Measurements from ENCODE around the gene LINC00305. TPM values are rescaled to one million over a fixed set of nuclear protein-coding genes. Genes with fewer than 3 reads are reported as not detected.

Gene LINC00305
- total and polyA plus RNA-seq, 10 of the 15 experiments (the other 5 are each of a cell fraction or from before 2014, with no cell fraction given), result 0.11 to 19.4 (median 0.26) TPM; not detected in 7

DNA sequence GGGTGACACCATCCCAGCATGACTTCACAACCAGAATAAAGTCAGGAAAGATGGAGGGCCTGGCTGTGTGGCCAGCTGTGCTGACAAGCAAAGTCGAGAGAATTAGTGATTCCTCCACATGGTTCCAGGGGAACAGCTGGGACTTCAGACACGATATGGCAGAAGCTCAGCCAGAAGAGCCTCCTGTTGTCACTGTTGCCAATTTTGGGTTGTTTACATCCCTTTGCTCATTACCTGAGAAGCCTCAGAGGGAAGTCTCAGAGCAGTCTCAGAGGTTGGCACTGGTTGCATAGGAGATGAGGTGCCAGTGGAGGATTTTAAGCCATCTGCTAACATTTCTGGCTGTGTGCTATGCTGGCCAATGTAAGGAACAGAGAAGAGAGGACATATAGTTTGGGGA is 16.0 kb downstream of the LINC00305 start (continued):
- TF ChIP-seq, protein P1, sequence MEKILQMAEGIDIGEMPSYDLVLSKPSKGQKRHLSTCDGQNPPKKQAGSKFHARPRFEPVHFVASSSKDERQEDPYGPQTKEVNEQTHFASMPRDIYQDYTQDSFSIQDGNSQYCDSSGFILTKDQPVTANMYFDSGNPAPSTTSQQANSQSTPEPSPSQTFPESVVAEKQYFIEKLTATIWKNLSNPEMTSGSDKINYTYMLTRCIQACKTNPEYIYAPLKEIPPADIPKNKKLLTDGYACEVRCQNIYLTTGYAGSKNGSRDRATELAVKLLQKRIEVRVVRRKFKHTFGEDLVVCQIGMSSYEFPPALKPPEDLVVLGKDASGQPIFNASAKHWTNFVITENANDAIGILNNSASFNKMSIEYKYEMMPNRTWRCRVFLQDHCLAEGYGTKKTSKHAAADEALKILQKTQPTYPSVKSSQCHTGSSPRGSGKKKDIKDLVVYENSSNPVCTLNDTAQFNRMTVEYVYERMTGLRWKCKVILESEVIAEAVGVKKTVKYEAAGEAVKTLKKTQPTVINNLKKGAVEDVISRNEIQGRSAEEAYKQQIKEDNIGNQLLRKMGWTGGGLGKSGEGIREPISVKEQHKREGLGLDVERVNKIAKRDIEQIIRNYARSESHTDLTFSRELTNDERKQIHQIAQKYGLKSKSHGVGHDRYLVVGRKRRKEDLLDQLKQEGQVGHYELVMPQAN (conservative IDR thresholded peaks at IDR 0.05), result no peak
- TF ChIP-seq ZNF274 (IDR thresholded peaks at IDR 0.05; ENCODE audit: insufficient read depth, insufficient read length) (no peak), TCF7 (IDR thresholded peaks at IDR 0.05; ENCODE audit: borderline replicate concordance) (no peak), HCFC1 (IDR thresholded peaks at IDR 0.05; ENCODE audit: low read length) (no peak), YY1 (IDR thresholded peaks at IDR 0.05; ENCODE audit: low read depth, low read length) (no peak)
- TF ChIP-seq, protein P2, sequence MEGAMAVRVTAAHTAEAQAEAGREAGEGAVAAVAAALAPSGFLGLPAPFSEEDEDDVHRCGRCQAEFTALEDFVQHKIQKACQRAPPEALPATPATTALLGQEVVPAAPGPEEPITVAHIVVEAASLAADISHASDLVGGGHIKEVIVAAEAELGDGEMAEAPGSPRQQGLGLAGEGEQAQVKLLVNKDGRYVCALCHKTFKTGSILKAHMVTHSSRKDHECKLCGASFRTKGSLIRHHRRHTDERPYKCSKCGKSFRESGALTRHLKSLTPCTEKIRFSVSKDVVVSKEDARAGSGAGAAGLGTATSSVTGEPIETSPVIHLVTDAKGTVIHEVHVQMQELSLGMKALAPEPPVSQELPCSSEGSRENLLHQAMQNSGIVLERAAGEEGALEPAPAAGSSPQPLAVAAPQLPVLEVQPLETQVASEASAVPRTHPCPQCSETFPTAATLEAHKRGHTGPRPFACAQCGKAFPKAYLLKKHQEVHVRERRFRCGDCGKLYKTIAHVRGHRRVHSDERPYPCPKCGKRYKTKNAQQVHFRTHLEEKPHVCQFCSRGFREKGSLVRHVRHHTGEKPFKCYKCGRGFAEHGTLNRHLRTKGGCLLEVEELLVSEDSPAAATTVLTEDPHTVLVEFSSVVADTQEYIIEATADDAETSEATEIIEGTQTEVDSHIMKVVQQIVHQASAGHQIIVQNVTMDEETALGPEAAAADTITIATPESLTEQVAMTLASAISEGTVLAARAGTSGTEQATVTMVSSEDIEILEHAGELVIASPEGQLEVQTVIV (IDR thresholded peaks at IDR 0.05; ENCODE audit: borderline replicate concordance, partially characterized antibody), result no peak

DNA sequence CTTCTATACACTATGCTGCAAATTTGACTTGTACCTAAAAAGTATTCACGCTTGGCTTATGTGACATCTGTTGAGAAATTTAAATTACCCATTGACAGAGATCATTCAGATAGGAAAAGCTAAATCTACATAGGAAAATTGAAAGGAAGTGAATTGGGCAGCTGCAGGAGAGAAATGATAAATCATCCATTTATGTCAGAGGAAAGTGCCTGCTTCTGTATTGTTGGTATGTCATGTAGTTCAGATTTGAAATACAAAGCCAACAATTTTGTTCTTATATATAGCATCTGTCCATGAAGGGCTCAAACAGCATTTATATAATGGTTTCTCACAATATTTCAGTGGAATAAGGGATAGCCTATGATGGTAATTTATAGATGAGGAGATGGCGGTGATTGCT is 17.6 kb downstream of the LINC00305 start:
- BruUV-seq (replicated peaks), result no TSS peak
- no peak overlapping the region for H3K27ac ChIP-seq (ENCODE audit: control insufficient read depth, insufficient read depth)
- H3K4me1 ChIP-seq (ENCODE audit: control insufficient read depth, insufficient read depth, low read length), result no peaks in the 10 kb centered on the region
- ChIA-PET POLR2A (no interaction called here), CTCF (no interaction called here), RAD21 (ENCODE audit: unreplicated experiment) (no interaction called here), SMC1A (ENCODE audit: uncharacterized antibody, unreplicated experiment) (interaction anchor here (1.0 to 1.6 kb wide), 2 partner anchors 20 to 22 kb away, joined by 3 read pairs; no protein-coding TSS in a partner anchor)
- DNase-seq (ENCODE audit: low read depth, low spot score) (no peak), FAIRE-seq (no peak), ATAC-seq (no peak)
- H3K79me2 ChIP-seq (ENCODE audit: control insufficient read depth, insufficient read depth, low read length), result no peaks in the 10 kb centered on the region
- no peak overlapping the region for H3K4me3 ChIP-seq
- H4K20me1 ChIP-seq (ENCODE audit: control insufficient read depth, insufficient read depth), result no peaks in the 10 kb centered on the region
- H3K36me3 ChIP-seq (ENCODE audit: control insufficient read depth in 2 of 2, insufficient read depth in 2 of 2, low read length in 1 of 2), result no peaks in the 10 kb centered on the region
- no peak overlapping the region for H3K9ac ChIP-seq (ENCODE audit: control insufficient read depth, insufficient read depth, low read length)
- 66% methylated on average over 2 of the region's 2 CpGs for WGBS (ENCODE audit: insufficient coverage, insufficient replicate concordance, low lambda C conversion rate, missing lambda C conversion rate)
- no peak overlapping the region for H2AFZ ChIP-seq (ENCODE audit: control insufficient read depth, low read depth, low read length)
- H3K9me3 ChIP-seq (replicated peaks; ENCODE audit: control insufficient read depth, insufficient read depth, low read length), result no peaks in the 10 kb centered on the region
- intact Hi-C loops (cut with micrococcal nuclease; ENCODE audit: unreplicated experiment) (no loop called here), in situ Hi-C loops (cut with MboI) (no loop called here)
- no peaks in the 10 kb centered on the region for H3K27me3 ChIP-seq (replicated peaks in 1 of 2; ENCODE audit: control insufficient read depth in 2 of 2, insufficient read depth in 2 of 2, low read length in 1 of 2)
- H3K4me2 ChIP-seq (ENCODE audit: control insufficient read depth, insufficient read depth), result no peak overlapping the region
- TF ChIP-seq SUPT20H (IDR thresholded peaks at IDR 0.05; ENCODE audit: borderline replicate concordance, control insufficient read depth, low read depth, low read length) (no peak), RBBP5 (conservative IDR thresholded peaks at IDR 0.05) (no peak), POLR2AphosphoS5 (IDR thresholded peaks at IDR 0.05; ENCODE audit: low read length) (no peak), EGR1 (IDR thresholded peaks at IDR 0.05; ENCODE audit: borderline replicate concordance in 1 of 2, low read depth in 2 of 2, low read length in 2 of 2) (no peak)
- TF ChIP-seq, protein P3, sequence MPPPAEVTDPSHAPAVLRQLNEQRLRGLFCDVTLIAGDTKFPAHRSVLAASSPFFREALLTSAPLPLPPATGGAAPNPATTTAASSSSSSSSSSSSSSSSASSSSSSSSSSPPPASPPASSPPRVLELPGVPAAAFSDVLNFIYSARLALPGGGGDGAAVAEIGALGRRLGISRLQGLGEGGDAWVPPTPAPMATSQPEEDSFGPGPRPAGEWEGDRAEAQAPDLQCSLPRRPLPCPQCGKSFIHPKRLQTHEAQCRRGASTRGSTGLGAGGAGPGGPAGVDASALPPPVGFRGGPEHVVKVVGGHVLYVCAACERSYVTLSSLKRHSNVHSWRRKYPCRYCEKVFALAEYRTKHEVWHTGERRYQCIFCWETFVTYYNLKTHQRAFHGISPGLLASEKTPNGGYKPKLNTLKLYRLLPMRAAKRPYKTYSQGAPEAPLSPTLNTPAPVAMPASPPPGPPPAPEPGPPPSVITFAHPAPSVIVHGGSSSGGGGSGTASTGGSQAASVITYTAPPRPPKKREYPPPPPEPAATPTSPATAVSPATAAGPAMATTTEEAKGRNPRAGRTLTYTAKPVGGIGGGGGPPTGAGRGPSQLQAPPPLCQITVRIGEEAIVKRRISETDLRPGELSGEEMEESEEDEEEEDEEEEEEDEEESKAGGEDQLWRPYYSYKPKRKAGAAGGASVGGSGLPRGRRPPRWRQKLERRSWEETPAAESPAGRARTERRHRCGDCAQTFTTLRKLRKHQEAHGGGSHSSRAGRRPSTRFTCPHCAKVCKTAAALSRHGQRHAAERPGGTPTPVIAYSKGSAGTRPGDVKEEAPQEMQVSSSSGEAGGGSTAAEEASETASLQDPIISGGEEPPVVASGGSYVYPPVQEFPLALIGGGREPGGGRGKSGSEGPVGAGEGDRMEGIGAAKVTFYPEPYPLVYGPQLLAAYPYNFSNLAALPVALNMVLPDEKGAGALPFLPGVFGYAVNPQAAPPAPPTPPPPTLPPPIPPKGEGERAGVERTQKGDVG (CRISPR knock-in tag; IDR thresholded peaks at IDR 0.05), result no peak
- TF ChIP-seq, protein P4, sequence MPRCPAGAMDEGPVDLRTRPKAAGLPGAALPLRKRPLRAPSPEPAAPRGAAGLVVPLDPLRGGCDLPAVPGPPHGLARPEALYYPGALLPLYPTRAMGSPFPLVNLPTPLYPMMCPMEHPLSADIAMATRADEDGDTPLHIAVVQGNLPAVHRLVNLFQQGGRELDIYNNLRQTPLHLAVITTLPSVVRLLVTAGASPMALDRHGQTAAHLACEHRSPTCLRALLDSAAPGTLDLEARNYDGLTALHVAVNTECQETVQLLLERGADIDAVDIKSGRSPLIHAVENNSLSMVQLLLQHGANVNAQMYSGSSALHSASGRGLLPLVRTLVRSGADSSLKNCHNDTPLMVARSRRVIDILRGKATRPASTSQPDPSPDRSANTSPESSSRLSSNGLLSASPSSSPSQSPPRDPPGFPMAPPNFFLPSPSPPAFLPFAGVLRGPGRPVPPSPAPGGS (IDR thresholded peaks at IDR 0.05; ENCODE audit: borderline replicate concordance, insufficient read depth, low read depth, low read length, poor library complexity, severe bottlenecking), result no peak

Measured in GM12878 (cell line).